Hepatocyte (in vitro differentiated cells): ENCODE results near the gene POLR2L. TPM values are rescaled to one million over a fixed set of nuclear protein-coding genes. Genes with fewer than 3 reads are reported as not detected.

Experiments used
- DNase-seq: peaks from one replicate; pipeline ENCODE4 v3.0.0-alpha.2; 2016; ENCODE audit warnings: low spot score
- H2AFZ ChIP-seq: fragments of 200-600 bp; sonication (generic); 2 replicates; pipeline ENCODE4 v1.6.0; 2016; ENCODE audit warnings: antibody characterized with exemption, mild to moderate bottlenecking
- H3K27ac ChIP-seq: fragments of 200-600 bp; sonication (generic); 2 replicates; pipeline ENCODE4 v1.5.1; 2016; ENCODE audit warnings: mild to moderate bottlenecking
- H3K27me3 ChIP-seq: fragments of 200-600 bp; sonication (generic); 2 replicates; pipeline ENCODE4 v1.6.1; 2016
- H3K36me3 ChIP-seq: fragments of 200-600 bp; sonication (generic); replicated peaks from 2 replicates; pipeline ENCODE4 v1.5.1; 2016; ENCODE audit warnings: low read depth; ENCODE audit not compliant: insufficient read depth
- H3K4me1 ChIP-seq: fragments of 200-600 bp; sonication (generic); 2 replicates; pipeline ENCODE4 v1.5.1; 2016; ENCODE audit warnings: mild to moderate bottlenecking, moderate library complexity; ENCODE audit not compliant: insufficient read depth
- H3K4me2 ChIP-seq: fragments of 200-600 bp; sonication (generic); 2 replicates; pipeline ENCODE4 v1.6.0; 2016
- H3K4me3 ChIP-seq: fragments of 200-600 bp; sonication (generic); 2 replicates; pipeline ENCODE4 v1.5.1; 2016; ENCODE audit warnings: mild to moderate bottlenecking
- H3K79me2 ChIP-seq: fragments of 200-600 bp; sonication (generic); 2 replicates; pipeline ENCODE4 v1.6.0; 2017; ENCODE audit warnings: mild to moderate bottlenecking
- H3K9me2 ChIP-seq: fragments of 200-600 bp; sonication (generic); replicated peaks from 2 replicates; pipeline ENCODE4 v1.6.0; 2017; ENCODE audit warnings: mild to moderate bottlenecking; ENCODE audit not compliant: insufficient read depth
- H3K9me3 ChIP-seq: fragments of 200-600 bp; sonication (generic); 2 replicates; pipeline ENCODE4 v1.5.1; 2016; ENCODE audit warnings: low read depth, mild to moderate bottlenecking
- H4K20me1 ChIP-seq: fragments of 200-600 bp; sonication (generic); 2 replicates; pipeline ENCODE4 v1.6.0; 2016; ENCODE audit warnings: mild to moderate bottlenecking; ENCODE audit not compliant: insufficient read depth, poor library complexity, severe bottlenecking
- CTCF ChIP-seq: fragments of 200-600 bp; sonication (generic); IDR thresholded peaks from 2 replicates; pipeline ENCODE4 v1.5.1; 2016; ENCODE audit warnings: antibody characterized with exemption, mild to moderate bottlenecking; ENCODE audit not compliant: poor library complexity
- EZH2 ChIP-seq: fragments of 200-600 bp; sonication (generic); IDR thresholded peaks from 2 replicates; pipeline ENCODE4 v1.6.1; 2016; ENCODE audit warnings: antibody characterized with exemption, mild to moderate bottlenecking, borderline replicate concordance
- EZH2phosphoT487 ChIP-seq: fragments of 200-600 bp; sonication (generic); IDR thresholded peaks from one replicate; pipeline ENCODE4 v1.6.1; 2018; ENCODE audit warnings: antibody characterized with exemption, mild to moderate bottlenecking, low read depth, moderate library complexity; ENCODE audit not compliant: unreplicated experiment, severe bottlenecking
- WGBS: methylation state at CpG from one replicate; pipeline ENCODE4 v1.1.6; 2016; ENCODE audit warnings: low lambda C conversion rate; ENCODE audit errors: missing lambda C conversion rate; 5-methylcytosine and 5-hydroxymethylcytosine counted together
- polyA plus RNA-seq: library from polyadenylated mRNA; unstranded; fragments of >200 nt; fragmentation: Nextera tagmentation; extraction: Ambion mirVana; gene quantifications from 2 replicates; pipeline ENCODE4 v1.2.1, GENCODE V29; 2016
- total RNA-seq: library from RNA; depleted of rRNA; stranded (reverse); fragments of >200 nt; gene quantifications from 2 replicates; pipeline ENCODE4 v1.2.3, GENCODE V29; 2014

The POLR2L gene
- total and polyA plus RNA-seq, 2 experiments from 2014 or later, result 38.0 to 372 TPM

- Histone ChIP-seq H2AFZ (no peak overlapping the region), H3K79me2 (peaks cover 45% of the 10 kb centered on the region), H3K27me3 (no peaks in the 10 kb centered on the region), H3K4me1 (peaks cover 25% of the 10 kb centered on the region), H3K27ac (no peak overlapping the region), H3K9me2 (no peaks in the 10 kb centered on the region), H4K20me1 (peaks cover 25% of the 10 kb centered on the region), H3K4me3 (no peak overlapping the region), H3K4me2 (no peak overlapping the region), H3K36me3 (no peaks in the 10 kb centered on the region), H3K9me3 (no peaks in the 10 kb centered on the region)
- WGBS, result 89% methylated on average over 5 of the region's 5 CpGs
- no peak for DNase-seq
- TF ChIP-seq EZH2, result no peak
- no peak for TF ChIP-seq CTCF
- TF ChIP-seq EZH2phosphoT487, result no peak
Measured at GRCh38 chr11:839280-839623, 3.1 kb downstream of the POLR2L start.

- no peaks in the 10 kb centered on the region for H3K9me3 ChIP-seq
- WGBS, result 75% methylated on average over 15 of the region's 17 CpGs
- H3K27ac ChIP-seq, result no peak overlapping the region
- no peak overlapping the region for H3K4me3 ChIP-seq
- no peaks in the 10 kb centered on the region for H3K9me2 ChIP-seq
- TF ChIP-seq CTCF (no peak), EZH2 (no peak), EZH2phosphoT487 (no peak)
- peaks cover 51% of the 10 kb centered on the region for H3K79me2 ChIP-seq
- no peak overlapping the region for H2AFZ ChIP-seq
- H3K4me1 ChIP-seq, result peaks cover 25% of the 10 kb centered on the region
- no peaks in the 10 kb centered on the region for H3K36me3 ChIP-seq
- H4K20me1 ChIP-seq, result peaks cover 31% of the 10 kb centered on the region
- no peak for DNase-seq
- H3K4me2 ChIP-seq, result no peak overlapping the region
- no peaks in the 10 kb centered on the region for H3K27me3 ChIP-seq
Measured at GRCh38 chr11:838441-839279, 3.7 kb downstream of the POLR2L start.

- no peaks in the 10 kb centered on the region for H3K9me3 ChIP-seq
- H4K20me1 ChIP-seq, result peaks cover 34% of the 10 kb centered on the region
- H3K79me2 ChIP-seq, result peaks cover 56% of the 10 kb centered on the region
- H3K4me2 ChIP-seq, result no peak overlapping the region
- TF ChIP-seq CTCF (no peak), EZH2 (no peak)
- no peak overlapping the region for H2AFZ ChIP-seq
- no peak for DNase-seq
- H3K9me2 ChIP-seq, result no peaks in the 10 kb centered on the region
- H3K4me3 ChIP-seq, result no peak overlapping the region
- H3K4me1 ChIP-seq, result peaks cover 23% of the 10 kb centered on the region
- no peaks in the 10 kb centered on the region for H3K27me3 ChIP-seq
- WGBS, result 91% methylated on average over 8 of the region's 8 CpGs
- no peak overlapping the region for H3K27ac ChIP-seq
- no peaks in the 10 kb centered on the region for H3K36me3 ChIP-seq
Measured at GRCh38 chr11:837990-838307, 4.4 kb downstream of the POLR2L start.
